PC-9 (cell line): ENCODE results near the gene DOCK1. TPM values are rescaled to one million over a fixed set of nuclear protein-coding genes. Genes with fewer than 3 reads are reported as not detected.

Source experiments
- BruUV-seq: library from RNA; stranded (reverse); fragments of 400-500 nt; replicated peaks from 2 replicates; lab custom pipeline; 2021; lab: Mats Ljungman, UMichigan
- CTCF ChIA-PET: fragments of 300-600 bp; sonication (Branson Sonifier 250); formaldehyde crosslinking; loops from one replicate; lab custom pipeline; 2022; ENCODE audit warnings: antibody characterized with exemption; lab: Charles Lee
- POLR2A ChIA-PET: fragments of 300-600 bp; sonication (Branson Sonifier 250); formaldehyde crosslinking; loops from one replicate; lab custom pipeline; 2022; ENCODE audit warnings: antibody characterized with exemption; ENCODE audit not compliant: unreplicated experiment; lab: Charles Lee
- DNase-seq, 2 experiments: peaks; one replicate each; pipeline versions ENCODE4 v3.0.0 to v3.0.0-alpha.2; 2015 to 2022; ENCODE audit warnings: mixed read lengths in 1 of 2
- H2AFZ ChIP-seq: fragments of 200-600 bp; sonication (generic); 2 replicates; pipeline ENCODE4 v1.8.1; 2017; ENCODE audit warnings: antibody characterized with exemption
- H3F3A ChIP-seq: fragments of 200-600 bp; sonication (generic); 2 replicates; pipeline ENCODE4 v1.8.1; 2017; ENCODE audit warnings: antibody characterized with exemption, mild to moderate bottlenecking, low read depth; ENCODE audit not compliant: insufficient read depth
- H3K27ac ChIP-seq: fragments of 200-600 bp; sonication (generic); 2 replicates; pipeline ENCODE4 v1.6.1; 2016; ENCODE audit warnings: mixed run types
- H3K27me3 ChIP-seq: fragments of 200-600 bp; sonication (generic); 2 replicates; pipeline ENCODE4 v1.6.1; 2016; ENCODE audit warnings: low read depth, mixed run types; ENCODE audit not compliant: insufficient read depth
- H3K36me3 ChIP-seq: fragments of 200-600 bp; sonication (generic); 2 replicates; pipeline ENCODE4 v1.6.1; 2016; ENCODE audit warnings: low read depth, mixed run types
- H3K4me1 ChIP-seq: fragments of 200-600 bp; sonication (generic); replicated peaks from 2 replicates; pipeline ENCODE4 v1.6.1; 2016; ENCODE audit warnings: mixed run types; ENCODE audit not compliant: insufficient read depth
- H3K4me2 ChIP-seq: fragments of 200-600 bp; sonication (generic); 2 replicates; pipeline ENCODE4 v1.6.1; 2017; ENCODE audit warnings: mixed run types
- H3K4me3 ChIP-seq: fragments of 200-600 bp; sonication (generic); 2 replicates; pipeline ENCODE4 v1.6.1; 2016; ENCODE audit warnings: mixed run types
- H3K79me2 ChIP-seq: fragments of 200-600 bp; sonication (generic); 2 replicates; pipeline ENCODE4 v1.6.1; 2017; ENCODE audit warnings: low read depth, mixed run types
- H3K9me2 ChIP-seq: fragments of 200-600 bp; sonication (generic); 2 replicates; pipeline ENCODE4 v1.8.1; 2017; ENCODE audit warnings: mild to moderate bottlenecking; ENCODE audit not compliant: insufficient read depth
- H3K9me3 ChIP-seq: fragments of 200-600 bp; sonication (generic); 2 replicates; pipeline ENCODE4 v1.8.1; 2016; ENCODE audit warnings: low read depth; ENCODE audit not compliant: insufficient read depth
- H4K20me1 ChIP-seq: fragments of 200-600 bp; sonication (generic); 2 replicates; pipeline ENCODE4 v1.8.1; 2017; ENCODE audit not compliant: insufficient read depth
- CTCF ChIP-seq: fragments of 200-600 bp; sonication (generic); conservative IDR thresholded peaks from 2 replicates; pipeline ENCODE4 v1.6.1; 2017; ENCODE audit warnings: mixed run types, antibody characterized with exemption, mild to moderate bottlenecking, moderate library complexity
- EZH2 ChIP-seq: fragments of 200-600 bp; sonication (generic); IDR thresholded peaks from 2 replicates; pipeline ENCODE4 v1.8.0; 2017; ENCODE audit warnings: antibody characterized with exemption, low read depth
- intact Hi-C: fragments of 100-400 bp; cut with micrococcal nuclease; formaldehyde crosslinking; loops from one replicate; pipeline ENCODE4 v1.10.0; 2022; ENCODE audit not compliant: unreplicated experiment
- total RNA-seq: library from RNA; stranded (reverse); gene quantifications from 2 replicates; pipeline ENCODE4 v1.2.3, GENCODE V29; 2021

Gene DOCK1
- total RNA-seq, 1 experiment from 2014 or later: 24.8 TPM

- no TSS peak for BruUV-seq
- Histone ChIP-seq H4K20me1 (no peaks in the 10 kb centered on the region), H3K4me1 (no peaks in the 10 kb centered on the region), H3K9me2 (no peaks in the 10 kb centered on the region), H3K9me3 (no peaks in the 10 kb centered on the region), H3F3A (no peaks in the 10 kb centered on the region), H3K4me3 (no peak overlapping the region), H3K27ac (no peak overlapping the region), H3K79me2 (no peaks in the 10 kb centered on the region), H2AFZ (no peak overlapping the region), H3K27me3 (no peaks in the 10 kb centered on the region), H3K36me3 (no peaks in the 10 kb centered on the region), H3K4me2 (no peak overlapping the region)
- no peak for DNase-seq
- intact Hi-C loops: no loop called here
- CTCF ChIA-PET: no interaction called here
- POLR2A ChIA-PET: no interaction called here
- TF ChIP-seq EZH2: no peak
- TF ChIP-seq CTCF: no peak
Measured at GRCh38 chr10:127186813-127187212, 281.6 kb downstream of the DOCK1 start.

- no peak overlapping the region for H3K4me3 ChIP-seq
- no peaks in the 10 kb centered on the region for H3K4me1 ChIP-seq
- no peaks in the 10 kb centered on the region for H3F3A ChIP-seq
- BruUV-seq: no TSS peak
- no peak for TF ChIP-seq EZH2
- no peak for TF ChIP-seq CTCF
- no peak overlapping the region for H2AFZ ChIP-seq
- no peaks in the 10 kb centered on the region for H3K36me3 ChIP-seq
- no peak overlapping the region for H3K27ac ChIP-seq
- no peak for DNase-seq
- no peaks in the 10 kb centered on the region for H3K79me2 ChIP-seq
- no peaks in the 10 kb centered on the region for H3K9me3 ChIP-seq
- no peaks in the 10 kb centered on the region for H3K9me2 ChIP-seq
- no peaks in the 10 kb centered on the region for H4K20me1 ChIP-seq
- no peak overlapping the region for H3K4me2 ChIP-seq
- CTCF ChIA-PET: no interaction called here
- POLR2A ChIA-PET: no interaction called here
- intact Hi-C loops: no loop called here
- H3K27me3 ChIP-seq: no peaks in the 10 kb centered on the region
Measured at GRCh38 chr10:127189226-127189625, 284.0 kb downstream of the DOCK1 start.

GRCh38 chr10:127190427-127190826, 285.2 kb downstream of the DOCK1 start:
- H4K20me1 ChIP-seq: no peaks in the 10 kb centered on the region
- no peaks in the 10 kb centered on the region for H3K36me3 ChIP-seq
- no peaks in the 10 kb centered on the region for H3K4me1 ChIP-seq
- intact Hi-C loops: no loop called here
- H3K9me2 ChIP-seq: no peaks in the 10 kb centered on the region
- CTCF ChIA-PET: no interaction called here
- no peaks in the 10 kb centered on the region for H3K79me2 ChIP-seq
- TF ChIP-seq EZH2 (no peak), CTCF (no peak)
- no peak overlapping the region for H3K27ac ChIP-seq
- H3K9me3 ChIP-seq: no peaks in the 10 kb centered on the region
- POLR2A ChIA-PET: no interaction called here
- no TSS peak for BruUV-seq
- no peak overlapping the region for H3K4me3 ChIP-seq
- H3F3A ChIP-seq: no peaks in the 10 kb centered on the region
- no peak overlapping the region for H3K4me2 ChIP-seq
- DNase-seq: no peak
- H2AFZ ChIP-seq: no peak overlapping the region
- no peaks in the 10 kb centered on the region for H3K27me3 ChIP-seq
